GM21717 (cell line): Measurements from ENCODE around the gene DNM3.
"Not testable (repeated sequence)": the region's sequence is repeated elsewhere in the genome, so short reads cannot be mapped to it uniquely, and the experiment has no call there.

Source experiments
- ATAC-seq: cut with Tn5 transposase; IDR thresholded peaks from one replicate; pipeline ENCODE4 v1.9.1; 2021; ENCODE audit warnings: mild to moderate bottlenecking, moderate library complexity; ENCODE audit not compliant: unreplicated experiment

The DNM3 gene

DNA sequence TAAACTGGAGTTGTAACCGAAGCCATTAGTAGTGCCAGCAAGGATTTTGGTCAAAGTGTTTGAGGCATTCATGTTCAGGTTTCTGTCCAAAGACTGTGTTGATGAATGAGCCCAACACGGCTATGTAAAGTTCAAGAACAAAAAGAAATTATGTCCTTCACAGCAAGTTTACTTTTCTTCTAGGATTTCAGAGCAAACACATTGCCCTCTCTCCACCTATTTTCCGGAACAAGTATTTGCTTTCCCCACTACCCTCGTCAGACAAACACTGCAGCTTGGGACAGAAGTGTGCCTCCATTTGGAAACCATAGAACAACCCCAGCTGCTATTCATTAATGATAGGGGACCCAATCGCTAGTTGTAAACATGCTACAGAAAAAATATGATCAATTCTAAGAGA lies 427.8 kb downstream of the DNM3 start:
- ATAC-seq = no peak

DNA sequence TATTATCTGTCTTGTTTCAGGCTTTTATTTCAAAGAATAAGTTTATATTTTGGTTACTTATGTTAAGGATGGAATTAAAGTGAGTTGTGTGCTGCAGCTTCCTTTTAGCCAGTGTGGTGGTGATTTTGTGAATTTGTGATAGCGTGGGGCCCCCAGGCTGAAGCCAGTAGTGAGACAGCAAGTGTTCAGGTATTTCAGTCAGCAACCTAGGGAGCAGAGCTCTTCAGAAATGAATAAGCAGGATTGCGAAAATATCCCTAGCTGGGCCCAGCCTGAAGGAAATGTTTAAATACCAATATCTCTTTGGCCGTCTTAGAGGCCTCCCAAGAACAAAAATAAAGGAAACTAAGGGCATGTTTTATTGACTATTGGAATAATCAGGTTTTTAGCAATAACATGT lies 428.3 kb downstream of the DNM3 start:
- no peak for ATAC-seq

DNA sequence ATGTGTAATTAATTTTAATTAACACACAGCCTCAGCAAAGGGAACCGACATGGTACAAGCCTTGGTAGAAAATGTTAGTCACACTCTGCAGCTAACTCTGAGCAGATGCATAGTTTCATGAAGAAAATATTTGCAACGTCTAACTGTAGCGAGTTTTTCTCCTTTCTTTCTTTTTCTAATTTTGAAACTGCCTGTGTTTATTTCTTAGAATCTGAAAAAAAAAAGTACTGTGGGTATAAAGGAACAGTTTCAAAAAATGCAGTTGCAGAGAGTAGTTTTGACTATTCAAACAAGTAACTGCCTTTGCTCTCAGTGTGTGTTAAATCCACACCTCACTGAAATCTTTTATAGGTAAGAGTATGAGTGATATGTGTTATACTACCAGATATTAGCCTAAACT lies 429.3 kb downstream of the DNM3 start:
- ATAC-seq = no peak

DNA sequence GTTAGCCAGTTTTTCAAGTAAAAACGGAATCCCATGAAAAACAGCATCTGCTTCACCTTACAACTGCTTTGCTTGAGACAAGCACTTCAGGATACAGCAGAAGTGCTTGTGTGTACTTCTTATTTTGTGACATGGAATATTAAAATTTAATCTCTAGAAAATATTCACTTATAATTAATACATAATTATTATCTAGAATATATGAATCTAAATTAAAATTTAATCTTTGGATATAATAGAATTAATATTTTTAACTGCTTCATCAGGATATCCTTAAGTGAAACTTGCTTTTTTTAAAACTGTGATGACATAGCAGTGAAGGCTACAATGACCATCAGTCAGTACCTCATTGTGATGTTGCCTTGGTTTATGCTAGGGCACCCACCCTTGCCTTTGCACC lies 430.8 kb downstream of the DNM3 start:
- ATAC-seq = no peak

GRCh38 chr1:172273647-172274396 lies 432.5 kb downstream of the DNM3 start:
- no peak for ATAC-seq

DNA sequence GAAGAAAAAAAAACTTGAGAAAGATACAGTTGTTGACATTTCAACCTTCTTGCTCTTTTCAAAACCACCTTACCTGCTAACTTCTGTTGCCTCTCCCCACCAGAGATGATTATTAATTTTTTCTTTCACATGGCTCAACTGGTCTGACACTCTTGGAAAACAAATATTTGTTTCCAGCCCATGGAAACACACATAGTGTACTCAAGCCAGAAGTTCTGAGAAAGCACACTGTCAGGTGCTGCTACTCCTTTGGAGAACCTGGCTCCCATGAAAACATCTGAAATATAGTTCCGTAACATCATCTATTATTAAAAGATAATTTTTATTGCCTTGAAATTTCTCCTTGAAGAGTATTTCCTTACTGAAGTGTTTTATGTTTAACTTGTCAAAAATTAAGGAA lies 434.2 kb downstream of the DNM3 start:
- no peak for ATAC-seq

- ATAC-seq = no peak
These were observed 435.0 kb downstream of the DNM3 start for GRCh38 chr1:172276120-172276818.

DNA sequence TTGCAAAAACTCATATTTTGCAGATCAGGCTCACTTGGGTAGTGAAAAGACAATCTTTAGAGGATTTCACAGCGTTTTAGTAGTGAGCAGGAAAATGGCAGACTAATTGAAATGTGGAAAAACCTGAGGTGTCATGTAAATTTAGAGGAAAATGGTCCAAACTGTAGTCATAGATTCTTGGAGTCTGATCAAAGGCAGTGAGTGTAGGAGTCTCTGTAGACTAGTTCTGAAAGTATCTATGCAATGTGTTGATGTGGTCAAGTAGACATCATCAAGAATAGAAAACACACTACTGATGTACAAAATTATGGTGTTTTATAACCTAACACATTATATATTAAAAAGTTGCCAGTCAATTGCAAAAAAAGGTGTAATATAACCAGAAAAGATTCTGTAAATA lies 436.0 kb downstream of the DNM3 start:
- no peak for ATAC-seq

DNA sequence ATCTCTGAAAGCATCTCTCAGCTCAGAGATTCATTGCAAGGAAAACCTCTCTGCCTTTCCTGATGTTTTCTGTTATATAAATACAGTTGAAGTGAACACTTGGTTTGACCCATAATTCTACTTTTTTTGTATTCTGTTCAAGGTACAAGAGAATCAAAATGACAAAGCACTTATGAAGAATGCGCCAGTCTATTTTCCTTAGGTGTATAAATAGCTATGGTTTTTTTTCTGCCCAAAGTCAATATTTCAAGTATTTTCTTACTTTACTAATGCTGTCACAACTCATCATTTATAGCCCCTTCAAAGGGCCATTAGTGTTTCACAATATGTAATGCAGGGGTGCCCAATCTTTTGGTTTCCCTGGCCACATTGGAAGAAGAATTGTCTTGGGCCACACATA lies 436.7 kb downstream of the DNM3 start:
- ATAC-seq = no peak

- ATAC-seq = no peak
These were observed 437.2 kb downstream of the DNM3 start for GRCh38 chr1:172278478-172278877.

DNA sequence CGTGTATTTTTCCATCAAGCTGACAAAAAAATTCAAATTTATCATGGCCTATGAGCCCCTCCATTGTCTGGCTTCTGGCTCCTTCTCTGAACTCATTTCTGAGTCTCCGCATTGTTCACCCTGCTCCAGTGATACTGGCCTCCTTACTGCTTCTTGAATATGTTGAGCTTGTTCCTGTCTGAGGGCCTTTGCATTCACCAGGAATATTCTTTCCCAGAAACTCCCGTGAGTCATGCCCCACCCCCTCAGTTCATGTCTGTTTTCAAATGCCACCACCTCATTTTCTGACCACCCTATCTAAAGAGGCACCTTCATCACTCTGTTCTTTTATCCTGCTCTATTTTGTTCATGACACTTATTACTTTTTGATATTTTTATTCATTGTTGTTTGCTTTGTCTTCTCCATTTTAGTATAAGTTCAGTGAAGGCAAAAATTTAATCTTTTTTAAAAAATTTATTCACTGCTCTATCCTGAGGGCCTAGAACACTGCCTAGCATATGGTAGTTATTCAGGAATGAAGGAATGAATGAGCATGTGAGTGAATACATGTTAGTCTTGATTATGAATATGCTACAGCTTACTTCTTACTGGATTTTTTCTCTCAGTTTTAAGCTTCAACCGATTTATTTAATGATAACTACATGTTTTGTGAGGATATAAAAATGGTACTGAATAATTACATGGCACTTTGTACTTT lies 438.8 kb downstream of the DNM3 start:
- no peak for ATAC-seq

DNA sequence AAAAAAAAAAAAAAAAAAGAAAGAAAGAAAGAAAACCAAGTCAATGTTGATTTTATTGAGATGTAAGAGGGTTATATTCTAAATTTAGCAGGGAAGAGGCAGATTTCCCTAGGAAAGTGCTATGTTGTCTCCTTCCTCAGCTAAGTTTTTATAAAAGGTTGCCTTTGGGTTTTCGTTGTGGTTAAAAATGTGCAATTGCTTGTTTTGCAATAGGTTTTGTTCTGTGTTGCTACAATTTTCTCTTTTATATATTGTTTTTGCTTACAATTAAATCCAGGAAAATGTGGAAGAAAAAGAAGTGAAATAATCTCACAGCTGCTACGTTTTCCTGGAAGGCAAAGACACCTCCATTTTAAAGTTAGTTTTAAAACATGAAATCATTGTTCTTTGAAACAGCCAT lies 442.5 kb downstream of the DNM3 start:
- ATAC-seq = no peak

DNA sequence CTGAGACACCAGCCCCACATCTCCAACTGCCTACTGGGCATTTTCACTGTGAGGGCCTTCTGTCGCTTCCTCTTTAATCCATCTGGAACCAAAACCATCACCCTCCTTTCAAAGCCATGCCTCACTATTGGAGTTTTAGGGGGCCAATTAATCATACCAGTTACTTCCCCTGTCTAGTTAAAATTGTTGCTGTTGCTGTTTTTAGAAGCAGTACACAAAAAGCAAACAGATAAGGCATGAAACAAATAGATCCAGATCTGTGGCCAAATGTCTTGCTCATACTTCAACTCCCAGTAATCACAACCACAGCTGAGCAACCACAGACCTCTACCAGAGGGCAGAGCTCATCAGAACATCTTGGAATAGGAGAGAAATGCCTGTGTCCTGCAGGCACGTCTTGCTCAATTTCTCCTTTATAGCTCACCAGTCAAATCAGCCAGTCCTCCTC lies 445.4 kb downstream of the DNM3 start:
- ATAC-seq = no peak

- no peak for ATAC-seq
These were observed 445.9 kb downstream of the DNM3 start for GRCh38 chr1:172287208-172287607.

DNA sequence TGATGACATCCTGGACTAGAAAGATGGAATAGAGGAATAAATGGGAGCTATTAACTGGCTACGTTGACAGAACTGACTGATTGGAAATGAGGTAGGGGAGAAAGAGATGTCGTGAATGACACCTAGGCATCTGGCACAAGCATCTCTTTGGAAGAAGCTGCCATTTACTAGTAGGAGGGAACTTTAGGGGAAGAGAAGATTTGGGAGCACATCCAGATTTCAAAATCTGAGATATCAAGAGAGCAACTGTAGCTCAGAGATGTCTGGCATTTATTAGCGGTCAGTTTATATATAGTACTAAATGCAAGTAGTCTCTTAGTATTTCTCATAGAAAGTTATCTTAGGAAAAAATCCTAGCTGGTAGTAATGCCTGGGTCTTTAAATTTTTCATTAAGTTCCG lies 447.3 kb downstream of the DNM3 start:
- ATAC-seq = no peak

GRCh38 chr1:172289448-172289847 lies 448.1 kb downstream of the DNM3 start:
- ATAC-seq = no peak

GRCh38 chr1:172292840-172293239 lies 451.5 kb downstream of the DNM3 start:
- no peak for ATAC-seq

- no peak for ATAC-seq
These were observed 452.1 kb downstream of the DNM3 start for GRCh38 chr1:172293429-172293828.

DNA sequence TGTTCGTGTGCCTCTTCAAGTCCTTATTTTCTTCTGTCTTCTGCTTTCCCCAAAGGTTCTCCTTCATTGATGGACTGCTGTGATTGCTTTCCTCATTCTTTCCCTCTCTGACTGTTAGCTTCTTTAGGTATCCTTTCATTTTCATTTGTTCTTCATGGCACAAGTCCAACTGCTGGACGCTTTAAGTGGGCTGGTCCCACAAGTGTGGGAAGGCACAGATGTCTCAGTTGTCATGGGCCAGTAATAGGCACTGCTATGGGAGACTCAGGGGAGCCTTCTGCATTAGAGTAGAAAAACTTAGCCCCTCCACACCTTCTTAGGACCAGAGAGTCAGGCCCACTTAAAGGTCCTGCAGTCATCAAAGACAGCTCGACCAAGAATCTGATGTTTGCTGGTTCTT lies 456.8 kb downstream of the DNM3 start:
- no peak for ATAC-seq

DNA sequence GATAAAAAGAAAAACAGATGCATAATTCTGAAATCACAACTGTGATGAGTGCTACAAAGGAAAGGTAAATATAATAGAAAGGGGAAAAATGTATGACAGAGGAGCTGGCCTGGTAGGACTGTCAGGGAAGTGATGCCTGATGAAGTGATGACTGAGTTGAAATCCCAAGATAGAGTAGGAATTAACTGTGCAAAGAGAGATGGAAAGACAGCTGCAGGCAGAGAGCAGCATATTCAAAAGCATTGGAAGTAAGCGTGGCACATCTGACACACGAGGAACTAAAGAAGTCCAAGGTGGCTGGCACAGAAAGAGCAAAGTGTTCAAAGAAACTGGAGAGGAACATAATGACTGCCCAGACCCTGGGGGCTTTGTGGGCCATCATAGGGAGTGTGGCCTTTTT lies 457.6 kb downstream of the DNM3 start:
- ATAC-seq = no peak

DNA sequence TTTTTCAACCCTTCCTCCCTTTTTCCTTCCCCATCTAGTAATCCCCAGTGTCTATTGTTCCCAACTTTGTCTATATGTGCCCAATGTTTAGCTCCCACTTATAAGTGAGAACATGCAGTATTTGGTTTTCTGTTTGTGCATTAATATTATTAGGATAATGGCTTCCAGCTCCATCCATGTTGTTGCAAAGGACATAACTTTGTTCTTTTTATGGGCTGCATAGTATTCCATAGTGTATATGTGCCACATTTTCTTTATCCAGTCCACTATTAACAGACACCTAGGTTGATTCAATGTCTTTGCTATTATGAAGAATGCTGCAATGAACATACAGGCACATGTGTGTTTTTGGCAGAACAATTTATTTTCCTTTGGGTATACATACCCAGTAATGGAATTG lies 458.2 kb downstream of the DNM3 start:
- ATAC-seq = no peak

GRCh38 chr1:172307508-172307907 lies 466.2 kb downstream of the DNM3 start:
- ATAC-seq = not testable (repeated sequence)
